HepG2 (cell line): Measurements from ENCODE around the gene PSMD1. TPM values are rescaled to one million over a fixed set of nuclear protein-coding genes. Genes with fewer than 3 reads are reported as not detected.

Experiments
- ATAC-seq: fragments of 200-7000 bp; cut with Tn5 transposase; 3 replicates; pipeline ENCODE4 v1.9.1; 2020; ENCODE audit warnings: mild to moderate bottlenecking, moderate library complexity
- BruUV-seq: library from RNA; stranded (reverse); fragments of 400-500 nt; replicated peaks from 2 replicates; lab custom pipeline; 2021; lab: Mats Ljungman, UMichigan
- CTCF ChIA-PET: fragments of 300-600 bp; formaldehyde crosslinking; extraction: SDS; loops from one replicate; lab custom pipeline; 2021; ENCODE audit warnings: low total read pairs, inconsistent platforms, low intra/inter-chr PET ratio; lab: Yijun Ruan, JAX
- POLR2A ChIA-PET: fragments of 350-600 bp; sonication (Branson Sonifier 250); formaldehyde crosslinking; loops from one replicate; lab custom pipeline; 2020; ENCODE audit warnings: antibody characterized with exemption, inconsistent platforms; lab: Yijun Ruan, JAX
- DNase-seq: peaks from one replicate; pipeline ENCODE4 v3.0.0-alpha.2; 2015; ENCODE audit warnings: low spot score
- FAIRE-seq: peaks from 3 replicates; lab custom pipeline; 2011; peaks lifted over from hg19 to GRCh38; lab: Jason Lieb, UNC
- H2AFZ ChIP-seq: one replicate; pipeline ENCODE4 v1.6.1; 2011; ENCODE audit warnings: low read length, inconsistent platforms
- H3K27ac ChIP-seq: fragments of 300-600 bp; 3 replicates; pipeline ENCODE4 v1.8.0; 2011; ENCODE audit warnings: mixed run types, mild to moderate bottlenecking, mixed read lengths, low read length, inconsistent platforms; ENCODE audit not compliant: insufficient read depth; ENCODE audit errors: extremely low read length
- H3K27me3 ChIP-seq, 2 experiments: fragments of 200-600 bp in 1 of 2; 2 replicates in 1 of 2; 3 replicates in 1 of 2; pipeline versions ENCODE4 v1.6.0 to v1.8.0; 2011; ENCODE audit warnings: low read length in 2 of 2, mild to moderate bottlenecking in 2 of 2, moderate library complexity in 2 of 2, inconsistent platforms in 1 of 2; ENCODE audit not compliant: insufficient read depth in 2 of 2, control insufficient read depth in 1 of 2
- H3K36me3 ChIP-seq, 2 experiments: fragments of 200-600 bp in 1 of 2; replicated peaks in 1 of 2; 2 replicates in 1 of 2; 3 replicates in 1 of 2; pipeline versions ENCODE4 v1.5.1 to v1.8.0; 2011; ENCODE audit warnings: low read length in 2 of 2, inconsistent platforms in 1 of 2; ENCODE audit not compliant: insufficient read depth in 2 of 2, control insufficient read depth in 1 of 2
- H3K4me1 ChIP-seq: 2 replicates; pipeline ENCODE4 v1.5.1; 2012; ENCODE audit warnings: low read length, inconsistent platforms; ENCODE audit not compliant: insufficient read depth
- H3K4me2 ChIP-seq: 2 replicates; pipeline ENCODE4 v1.6.0; 2011; ENCODE audit warnings: low read depth, low read length, inconsistent platforms
- H3K4me3 ChIP-seq, 3 experiments: fragments of 200-600 bp in 1 of 3; sonication (generic), shearing (Covaris generic) in 1 of 3; replicated peaks in 1 of 3; 2 replicates each; pipeline ENCODE4 v1.5.1; 2011 to 2016; ENCODE audit warnings: low read length in 3 of 3, inconsistent platforms in 2 of 3, low read depth in 2 of 3, mild to moderate bottlenecking in 2 of 3, control low read depth in 1 of 3, mixed read lengths in 1 of 3; ENCODE audit not compliant: insufficient read depth in 1 of 3
- H3K79me2 ChIP-seq: one replicate; pipeline ENCODE4 v1.6.1; 2011; ENCODE audit warnings: low read length, inconsistent platforms; ENCODE audit not compliant: insufficient read depth
- H3K9ac ChIP-seq: 2 replicates; pipeline ENCODE4 v1.6.0; 2011; ENCODE audit warnings: mild to moderate bottlenecking, low read depth, low read length, inconsistent platforms; ENCODE audit not compliant: insufficient read depth
- H3K9me3 ChIP-seq: 2 replicates; pipeline ENCODE4 v1.5.1; 2012; ENCODE audit warnings: mild to moderate bottlenecking, low read length
- H4K20me1 ChIP-seq: 2 replicates; pipeline ENCODE4 v1.6.0; 2011; ENCODE audit warnings: inconsistent platforms, mild to moderate bottlenecking, low read length, moderate library complexity; ENCODE audit not compliant: insufficient read depth
- BRD4 ChIP-seq: sonication (generic); formaldehyde crosslinking; IDR thresholded peaks from 2 replicates; pipeline ENCODE4 v1.4.0; 2020; ENCODE audit warnings: missing genetic modification reagents
- CCDC6 ChIP-seq: sonication (generic); formaldehyde crosslinking; IDR thresholded peaks from 2 replicates; pipeline ENCODE4 v1.8.1; 2022; ENCODE audit warnings: mild to moderate bottlenecking, missing genetic modification reagents, moderate library complexity
- CREM ChIP-seq, 2 experiments: sonication (generic) in 1 of 2; formaldehyde crosslinking in 1 of 2; IDR thresholded peaks; 2 replicates each; pipeline versions ENCODE4 v1.4.0 to v1.6.1; 2016 to 2020; ENCODE audit warnings: antibody characterized with exemption in 1 of 2, mild to moderate bottlenecking in 1 of 2, missing genetic modification reagents in 1 of 2
- EEA1 ChIP-seq: sonication (generic); formaldehyde crosslinking; IDR thresholded peaks from 2 replicates; pipeline ENCODE4 v1.5.1; 2020; ENCODE audit warnings: mild to moderate bottlenecking, missing genetic modification reagents, borderline replicate concordance
- ETV6 ChIP-seq: sonication (generic); formaldehyde crosslinking; conservative IDR thresholded peaks from 2 replicates; pipeline ENCODE4 v1.4.0; 2020; ENCODE audit warnings: missing genetic modification reagents
- FOXO4 ChIP-seq: sonication (generic); formaldehyde crosslinking; conservative IDR thresholded peaks from 2 replicates; pipeline ENCODE4 v1.8.1; 2023; ENCODE audit warnings: missing genetic modification reagents
- HNRNPH1 ChIP-seq: fragments of 200-400 bp; formaldehyde crosslinking; optimal IDR thresholded peaks from 2 replicates; pipeline ENCODE3; 2017; ENCODE audit warnings: mild to moderate bottlenecking, low read depth, low read length
- KDM4B ChIP-seq: sonication (generic); formaldehyde crosslinking; IDR thresholded peaks from 2 replicates; pipeline ENCODE4 v1.4.0; 2020; ENCODE audit warnings: missing genetic modification reagents
- MAFF ChIP-seq: IDR thresholded peaks from 2 replicates; pipeline ENCODE4 v1.6.1; 2011; ENCODE audit warnings: low read depth, low read length, improper control_type of control experiment
- MAFK ChIP-seq, 2 experiments: IDR thresholded peaks in 1 of 2; conservative IDR thresholded peaks in 1 of 2; 2 replicates each; pipeline ENCODE4 v1.6.1; 2011; ENCODE audit warnings: improper control_type of control experiment in 2 of 2, low read length in 2 of 2
- RBM22 ChIP-seq: fragments of 200-400 bp; formaldehyde crosslinking; optimal IDR thresholded peaks from 2 replicates; pipeline ENCODE3; 2017; ENCODE audit warnings: mild to moderate bottlenecking, low read length, moderate library complexity
- ZNF44 ChIP-seq: sonication (generic); formaldehyde crosslinking; IDR thresholded peaks from 2 replicates; pipeline ENCODE4 v1.5.1; 2020; ENCODE audit warnings: mild to moderate bottlenecking, missing genetic modification reagents
- ZNF7 ChIP-seq: IDR thresholded peaks from 2 replicates; pipeline ENCODE4 v1.6.1; 2016; ENCODE audit warnings: missing biosample characterization, missing genetic modification reagents
- WGBS: methylation state at CpG from one replicate; pipeline ENCODE4 v1.1.6; 2017; ENCODE audit warnings: low lambda C conversion rate; 5-methylcytosine and 5-hydroxymethylcytosine counted together
- in situ Hi-C: cut with HindIII; loops from 2 replicates; pipeline ENCODE4 v1.10.0; 2017; ENCODE audit warnings: low pct_unique_long_range_greater_than_20kb; ENCODE audit not compliant: extremely low pct_ligation_motif_present
- intact Hi-C: fragments of 100-400 bp; cut with micrococcal nuclease; formaldehyde crosslinking; loops from one replicate; pipeline ENCODE4 v1.10.0; 2022; ENCODE audit not compliant: unreplicated experiment
- polyA plus RNA-seq, 8 experiments: library from polyadenylated mRNA; depleted of rRNA in 3 of 8; stranded (reverse) in 7 of 8; unstranded in 1 of 8; fragments of >200 nt; fragmentation: Illumina TruSeq in 4 of 8; extraction: Trizol in 4 of 8; gene quantifications; 2 replicates each; pipeline versions ENCODE4 v1.2.1 to v1.2.3, GENCODE V29; 2011 to 2016; ENCODE audit warnings: low read depth in 4 of 8, missing spikeins in 1 of 8, mixed read lengths in 1 of 8; ENCODE audit not compliant: insufficient read depth in 1 of 8
- total RNA-seq, 5 experiments: library from RNA; depleted of rRNA; stranded (reverse); fragments of >200 nt; fragmentation: Illumina TruSeq; extraction: Trizol; gene quantifications; 2 replicates each; pipeline ENCODE4 v1.2.3, GENCODE V29; 2016; ENCODE audit warnings: low read depth in 1 of 5
- TF ChIP-seq, protein P1 (sequence below): sonication (generic); formaldehyde crosslinking; IDR thresholded peaks from 2 replicates; pipeline ENCODE4 v1.4.0; 2020; ENCODE audit warnings: missing genetic modification reagents

The PSMD1 gene
- total and polyA plus RNA-seq, 2 of the 13 experiments (the other 11 are each of a cell fraction or from before 2014, with no cell fraction given), result 136 to 191 TPM

DNA sequence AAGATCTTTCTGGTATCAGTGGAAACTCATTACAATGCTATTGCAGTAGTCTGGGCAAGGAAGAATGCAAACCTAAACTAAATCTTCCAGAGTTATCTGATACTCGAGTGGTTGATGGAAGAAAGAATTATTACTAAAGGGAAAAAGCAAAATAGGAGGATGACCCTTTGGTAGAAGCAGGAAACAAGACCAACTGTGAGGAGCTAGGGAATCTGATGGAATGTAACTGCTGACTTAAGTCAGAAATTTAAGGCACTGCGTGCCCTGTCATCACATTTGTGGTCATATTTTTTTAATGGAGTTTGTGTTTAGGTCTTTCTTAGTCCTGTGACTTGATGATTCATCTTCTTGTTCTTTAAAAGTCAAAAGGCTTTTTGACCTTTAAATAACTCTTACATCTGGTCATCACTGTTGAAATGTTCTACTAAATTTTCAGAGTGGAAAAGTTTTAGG is 105.2 kb downstream of the PSMD1 start:
- DNase-seq (no peak), FAIRE-seq (no peak), ATAC-seq (no peak)
- POLR2A ChIA-PET, result no interaction called here
- CTCF ChIA-PET, result no interaction called here
- in situ Hi-C loops (no loop called here), intact Hi-C loops (no loop called here)
- Histone ChIP-seq H3K4me1 (no peaks in the 10 kb centered on the region), H3K4me3 (no peak overlapping the region), H3K36me3 (peaks cover 16 to 80% of the 10 kb centered on the region in 2 experiments), H2AFZ (no peak overlapping the region), H3K27ac (no peak overlapping the region), H4K20me1 (no peaks in the 10 kb centered on the region), H3K9me3 (no peaks in the 10 kb centered on the region), H3K9ac (no peak overlapping the region), H3K4me2 (no peak overlapping the region), H3K27me3 (no peaks in the 10 kb centered on the region), H3K79me2 (no peaks in the 10 kb centered on the region)
- no TSS peak for BruUV-seq
- 91% methylated on average over 2 of the region's 2 CpGs for WGBS
- TF ChIP-seq MAFF (0 out of 2 replicates have a peak, but pooled peaks have one; percentile 30), CCDC6 (CRISPR knock-in tag) (no peak), FOXO4 (CRISPR knock-in tag) (no peak), RBM22 (no peak), EEA1 (no peak), ETV6 (CRISPR knock-in tag) (no peak), HNRNPH1 (no peak), ZNF7 (CRISPR knock-in tag) (no peak), KDM4B (CRISPR knock-in tag) (no peak), ZNF44 (CRISPR knock-in tag) (no peak), CREM (IDR thresholded peaks at IDR 0.05) (no peak), CREM (CRISPR knock-in tag; IDR thresholded peaks at IDR 0.05) (no peak), MAFK (conservative IDR thresholded peaks at IDR 0.05 in 1 of 2, IDR thresholded peaks at IDR 0.05 in 1 of 2; ENCODE audit: low read length in 2 of 2) (peak in 1 of 2 experiments; percentile 17; a peak in 1 of 4 replicates), BRD4 (CRISPR knock-in tag) (no peak)
- TF ChIP-seq, protein P1, sequence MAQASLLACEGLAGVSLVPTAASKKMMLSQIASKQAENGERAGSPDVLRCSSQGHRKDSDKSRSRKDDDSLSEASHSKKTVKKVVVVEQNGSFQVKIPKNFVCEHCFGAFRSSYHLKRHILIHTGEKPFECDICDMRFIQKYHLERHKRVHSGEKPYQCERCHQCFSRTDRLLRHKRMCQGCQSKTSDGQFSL (CRISPR knock-in tag), result no peak
